ENCODE data around the gene PLK5.

GRCh38 chr19:1558552-1558951 is 34.7 kb downstream of the PLK5 start:
- TF ChIP-seq REST (IDR thresholded peaks at IDR 0.05; ENCODE audit: borderline replicate concordance) (no peak), SMC3 (conservative IDR thresholded peaks at IDR 0.05; ENCODE audit: poor library complexity) (no peak), CTCF (IDR thresholded peaks at IDR 0.05; ENCODE audit: poor library complexity, severe bottlenecking) (no peak), MXI1 (conservative IDR thresholded peaks at IDR 0.05; ENCODE audit: poor library complexity, severe bottlenecking) (no peak)
